PC-3 (cell line): Measurements from ENCODE around the gene TCHHL1. TPM values are rescaled to one million over a fixed set of nuclear protein-coding genes. Genes with fewer than 3 reads are reported as not detected.

Source experiments
- ATAC-seq: fragments of 200-7000 bp; cut with Tn5 transposase; 2 replicates; pipeline ENCODE4 v1.9.1; 2020; ENCODE audit warnings: mild to moderate bottlenecking, moderate library complexity
- BruUV-seq: library from RNA; stranded (reverse); fragments of 400-500 nt; replicated peaks from 2 replicates; lab custom pipeline; 2021; lab: Mats Ljungman, UMichigan
- CTCF ChIA-PET: fragments of 300-600 bp; sonication (Branson Sonifier 250); formaldehyde crosslinking; loops from one replicate; lab custom pipeline; 2022; ENCODE audit warnings: antibody characterized with exemption; lab: Charles Lee
- POLR2A ChIA-PET: fragments of 300-600 bp; sonication (Branson Sonifier 250); formaldehyde crosslinking; loops from one replicate; lab custom pipeline; 2022; ENCODE audit warnings: antibody characterized with exemption; ENCODE audit not compliant: unreplicated experiment; lab: Charles Lee
- DNase-seq: peaks from one replicate; pipeline ENCODE4 v3.0.0-alpha.2; 2015
- H2AFZ ChIP-seq: fragments of 300-600 bp; sonication (generic); 2 replicates; pipeline ENCODE4 v1.6.0; 2016; ENCODE audit warnings: antibody characterized with exemption, low read length
- H3F3A ChIP-seq: fragments of 300-600 bp; sonication (generic); one replicate; pipeline ENCODE4 v1.6.0; 2017; ENCODE audit warnings: antibody characterized with exemption, low read length, control low read depth, mild to moderate bottlenecking; ENCODE audit not compliant: unreplicated experiment
- H3K27ac ChIP-seq: fragments of 300-600 bp; sonication (generic); 2 replicates; pipeline ENCODE4 v1.5.1; 2016; ENCODE audit warnings: mild to moderate bottlenecking, low read length
- H3K27me3 ChIP-seq: fragments of 300-600 bp; sonication (generic); 2 replicates; pipeline ENCODE4 v1.6.1; 2016; ENCODE audit warnings: low read length, mixed read lengths
- H3K36me3 ChIP-seq: fragments of 300-600 bp; sonication (generic); 2 replicates; pipeline ENCODE4 v1.6.1; 2016; ENCODE audit warnings: low read depth, mixed run types, low read length, mixed read lengths
- H3K4me1 ChIP-seq: fragments of 300-600 bp; sonication (generic); 2 replicates; pipeline ENCODE4 v1.5.1; 2016; ENCODE audit warnings: low read length; ENCODE audit not compliant: insufficient read depth
- H3K4me2 ChIP-seq: fragments of 300-600 bp; sonication (generic); 2 replicates; pipeline ENCODE4 v1.6.0; 2016; ENCODE audit warnings: low read length
- H3K4me3 ChIP-seq: fragments of 300-600 bp; sonication (generic); 2 replicates; pipeline ENCODE4 v1.5.1; 2016; ENCODE audit warnings: mild to moderate bottlenecking, low read length, mixed read lengths
- H3K79me2 ChIP-seq: fragments of 300-600 bp; sonication (generic); 2 replicates; pipeline ENCODE4 v1.6.1; 2017; ENCODE audit warnings: low read length, mixed read lengths
- H3K9ac ChIP-seq: fragments of 300-600 bp; sonication (generic); 2 replicates; pipeline ENCODE4 v1.6.0; 2016; ENCODE audit warnings: mild to moderate bottlenecking, low read length
- H3K9me2 ChIP-seq: fragments of 300-600 bp; sonication (generic); replicated peaks from 2 replicates; pipeline ENCODE4 v1.6.1; 2016; ENCODE audit warnings: mixed run types, low read length, mixed read lengths
- H3K9me3 ChIP-seq: fragments of 300-600 bp; sonication (generic); 2 replicates; pipeline ENCODE4 v1.6.1; 2016; ENCODE audit warnings: low read length, mixed read lengths
- H4K20me1 ChIP-seq: fragments of 300-600 bp; sonication (generic); 2 replicates; pipeline ENCODE4 v1.6.1; 2016; ENCODE audit warnings: low read length, mixed read lengths
- CTCF ChIP-seq: fragments of 300-600 bp; sonication (generic); conservative IDR thresholded peaks from 2 replicates; pipeline ENCODE4 v1.5.1; 2017; ENCODE audit warnings: antibody characterized with exemption, low read depth, mild to moderate bottlenecking, low read length
- EZH2 ChIP-seq: fragments of 300-600 bp; sonication (generic); IDR thresholded peaks from one replicate; pipeline ENCODE4 v1.6.1; 2017; ENCODE audit warnings: antibody characterized with exemption, mild to moderate bottlenecking, low read length; ENCODE audit not compliant: unreplicated experiment
- EZH2phosphoT487 ChIP-seq: fragments of 300-600 bp; sonication (generic); IDR thresholded peaks from 2 replicates; pipeline ENCODE4 v1.6.1; 2018; ENCODE audit warnings: mild to moderate bottlenecking, antibody characterized with exemption, low read length, borderline replicate concordance
- intact Hi-C: fragments of 100-400 bp; cut with micrococcal nuclease; formaldehyde crosslinking; loops from 2 replicates; pipeline ENCODE4 v1.9.0; 2023
- total RNA-seq: library from RNA; depleted of rRNA; stranded (reverse); fragments of >200 nt; gene quantifications from 2 replicates; pipeline ENCODE4 v1.2.3, GENCODE V29; 2014

TCHHL1 gene
- total RNA-seq, 1 experiment from 2014 or later = not detected

GRCh38 chr1:152049291-152050083, 39.4 kb downstream of the TCHHL1 start:
- H2AFZ ChIP-seq = no peak overlapping the region
- ATAC-seq = no peak
- peak overlapping the region; percentile 98 for H3K27ac ChIP-seq
- no TSS peak for BruUV-seq
- H3K9me3 ChIP-seq = no peaks in the 10 kb centered on the region
- H3K79me2 ChIP-seq = no peaks in the 10 kb centered on the region
- intact Hi-C loops = loop anchor here (5.0 kb wide), 2 partner anchors 178 to 393 kb away; no protein-coding TSS in a partner anchor
- H3K36me3 ChIP-seq = no peaks in the 10 kb centered on the region
- TF ChIP-seq EZH2 (no peak), EZH2phosphoT487 (no peak), CTCF (no peak)
- H4K20me1 ChIP-seq = no peaks in the 10 kb centered on the region
- no peaks in the 10 kb centered on the region for H3K9me2 ChIP-seq
- DNase-seq = peak; percentile 72
- H3K9ac ChIP-seq = peak overlapping the region; percentile 91; the same call in 1 of the 2 replicates
- POLR2A ChIA-PET = no interaction called here
- H3K4me1 ChIP-seq = peaks cover 57% of the 10 kb centered on the region
- no peak overlapping the region for H3K4me3 ChIP-seq
- peaks cover 17% of the 10 kb centered on the region for H3K27me3 ChIP-seq
- H3K4me2 ChIP-seq = peak overlapping the region; percentile 42
- CTCF ChIA-PET = interaction anchor here (0.7 to 1.4 kb wide), 2 partner anchors 12 to 31 kb away, joined by 4 to 6 read pairs; partner anchors contain the start of gene S100A11
- H3F3A ChIP-seq = peaks cover 12% of the 10 kb centered on the region

- CTCF ChIA-PET = interaction anchor here (0.5 to 1.4 kb wide), 3 partner anchors 9 to 67 kb away, joined by 3 to 6 read pairs (median 3); partner anchors contain the start of gene S100A11
- POLR2A ChIA-PET = interaction anchor here (0.6 to 3.3 kb wide), 7 partner anchors 12 to 61 kb away, joined by 3 to 35 read pairs (median 6); partner anchors contain the start of gene S100A11
- Histone ChIP-seq H3K4me2 (peak overlapping the region; percentile 88), H3K27ac (peak overlapping the region; percentile 98), H3K4me3 (peak overlapping the region; percentile 64), H3K9ac (peak overlapping the region; percentile 91), H3K9me3 (no peaks in the 10 kb centered on the region), H4K20me1 (no peaks in the 10 kb centered on the region), H3K27me3 (peaks cover 8% of the 10 kb centered on the region), H3F3A (peaks cover 12% of the 10 kb centered on the region), H3K36me3 (no peaks in the 10 kb centered on the region), H3K79me2 (no peaks in the 10 kb centered on the region), H2AFZ (peak overlapping the region; percentile 54), H3K4me1 (peaks cover 57% of the 10 kb centered on the region), H3K9me2 (no peaks in the 10 kb centered on the region)
- intact Hi-C loops = loop anchor here (1.0 kb wide), 1 partner anchor 137 kb away; no protein-coding TSS in a partner anchor
- no peak for TF ChIP-seq CTCF
- no peak for TF ChIP-seq EZH2
- no peak for TF ChIP-seq EZH2phosphoT487
- BruUV-seq = TSS peak; percentile 93
- DNase-seq = peak; percentile 98
- peak; percentile 63 for ATAC-seq
Measured at GRCh38 chr1:152048416-152049009, 40.4 kb downstream of the TCHHL1 start.
